Neural cell (in vitro differentiated cells): ENCODE data around the gene CABP2. TPM values are rescaled to one million over a fixed set of nuclear protein-coding genes. Genes with fewer than 3 reads are reported as not detected.

Experiments
- H2AFZ ChIP-seq: fragments of 200-600, 300-800 bp; sonication (generic), shearing (Covaris generic); 2 replicates; pipeline ENCODE4 v1.6.0; 2014; ENCODE audit warnings: low read depth, mild to moderate bottlenecking, antibody characterized with exemption, low read length, moderate library complexity
- H3F3A ChIP-seq: fragments of 200-600 bp; shearing (Covaris generic); 2 replicates; pipeline ENCODE4 v1.6.1; 2016; ENCODE audit warnings: mild to moderate bottlenecking, moderate library complexity, mixed read lengths, antibody characterized with exemption, low read length; ENCODE audit not compliant: insufficient read depth, poor library complexity, severe bottlenecking
- H3K27ac ChIP-seq: fragments of 200-600, 300-800 bp; sonication (generic), shearing (Covaris generic); 2 replicates; pipeline ENCODE4 v1.5.1; 2014; ENCODE audit warnings: mild to moderate bottlenecking, low read length, moderate library complexity
- H3K27me3 ChIP-seq: fragments of 300-800, 200-600 bp; sonication (generic), shearing (Covaris generic); 2 replicates; pipeline ENCODE4 v1.6.0; 2014; ENCODE audit warnings: mild to moderate bottlenecking, low read depth, low read length, moderate library complexity; ENCODE audit not compliant: insufficient read depth
- H3K36me3 ChIP-seq: fragments of 300-800, 200-600 bp; sonication (generic), shearing (Covaris generic); 2 replicates; pipeline ENCODE4 v1.5.1; 2014; ENCODE audit warnings: mild to moderate bottlenecking, antibody characterized with exemption, low read length, moderate library complexity; ENCODE audit not compliant: insufficient read depth
- H3K4me2 ChIP-seq: fragments of 300-800, 200-600 bp; sonication (generic), shearing (Covaris generic); 2 replicates; pipeline ENCODE4 v1.6.0; 2014; ENCODE audit warnings: mild to moderate bottlenecking, low read length
- H3K4me3 ChIP-seq: fragments of 300-800, 200-600 bp; sonication (generic), shearing (Covaris generic); 2 replicates; pipeline ENCODE4 v1.5.1; 2014; ENCODE audit warnings: mild to moderate bottlenecking, low read length, moderate library complexity
- H3K79me2 ChIP-seq: fragments of 200-600 bp; shearing (Covaris generic); replicated peaks from 2 replicates; pipeline ENCODE4 v1.6.0; 2014; ENCODE audit warnings: mild to moderate bottlenecking, low read length, moderate library complexity; ENCODE audit not compliant: insufficient read depth
- H3K9ac ChIP-seq: fragments of 300-800, 200-600 bp; sonication (generic), shearing (Covaris generic); 2 replicates; pipeline ENCODE4 v1.6.1; 2016; ENCODE audit warnings: mild to moderate bottlenecking, low read length, mixed read lengths
- H3K9me2 ChIP-seq: fragments of 200-600 bp; shearing (Covaris generic); 2 replicates; pipeline ENCODE4 v1.6.1; 2016; ENCODE audit warnings: mild to moderate bottlenecking, low read length, mixed read lengths; ENCODE audit not compliant: insufficient read depth
- H3K9me3 ChIP-seq: fragments of 200-600, 300-800 bp; sonication (generic), shearing (Covaris generic); 2 replicates; pipeline ENCODE4 v1.6.1; 2016; ENCODE audit warnings: mild to moderate bottlenecking, mixed run types, low read length, moderate library complexity, mixed read lengths
- H4K20me1 ChIP-seq: fragments of 200-600 bp; shearing (Covaris generic); 2 replicates; pipeline ENCODE4 v1.6.1; 2016; ENCODE audit warnings: mild to moderate bottlenecking, mixed run types; ENCODE audit not compliant: insufficient read depth
- CTCF ChIP-seq: fragments of 450-650 bp; IDR thresholded peaks from 2 replicates; pipeline ENCODE4 v1.5.1; 2014; ENCODE audit warnings: antibody characterized with exemption, mild to moderate bottlenecking, moderate library complexity; ENCODE audit not compliant: poor library complexity, severe bottlenecking
- EP300 ChIP-seq: fragments of 450-650 bp; conservative IDR thresholded peaks from 2 replicates; pipeline ENCODE4 v1.6.1; 2014; ENCODE audit warnings: antibody characterized with exemption, mild to moderate bottlenecking, moderate library complexity; ENCODE audit not compliant: poor library complexity, severe bottlenecking
- EZH2 ChIP-seq: fragments of 200-600, 300-800 bp; shearing (Covaris generic), sonication (generic); IDR thresholded peaks from 2 replicates; pipeline ENCODE4 v1.6.1; 2014; ENCODE audit warnings: antibody characterized with exemption, low read length, borderline replicate concordance, mild to moderate bottlenecking; ENCODE audit not compliant: insufficient read depth, poor library complexity, severe bottlenecking
- MXI1 ChIP-seq: fragments of 450-650 bp; conservative IDR thresholded peaks from 2 replicates; pipeline ENCODE4 v1.6.1; 2014; ENCODE audit warnings: antibody characterized with exemption, mild to moderate bottlenecking; ENCODE audit not compliant: poor library complexity, severe bottlenecking
- POLR2AphosphoS5 ChIP-seq: IDR thresholded peaks from 2 replicates; pipeline ENCODE4 v1.6.1; 2012
- RAD21 ChIP-seq: fragments of 450-650 bp; conservative IDR thresholded peaks from 2 replicates; pipeline ENCODE4 v1.6.1; 2014; ENCODE audit warnings: antibody characterized with exemption, mild to moderate bottlenecking, moderate library complexity
- SMC3 ChIP-seq: fragments of 450-650 bp; conservative IDR thresholded peaks from 2 replicates; pipeline ENCODE4 v1.6.1; 2014; ENCODE audit warnings: antibody characterized with exemption, mild to moderate bottlenecking, moderate library complexity; ENCODE audit not compliant: poor library complexity
- TAF1 ChIP-seq: IDR thresholded peaks from 2 replicates; pipeline ENCODE4 v1.6.1; 2012; ENCODE audit warnings: low read depth
- polyA plus RNA-seq: library from polyadenylated mRNA; depleted of rRNA; stranded (reverse); fragments of >200 nt; gene quantifications from 2 replicates; pipeline ENCODE4 v1.2.3, GENCODE V29; 2014
- TF ChIP-seq, protein P1 (sequence below): IDR thresholded peaks from 2 replicates; pipeline ENCODE4 v1.6.1; 2012; ENCODE audit warnings: borderline replicate concordance

CABP2 gene
- polyA plus RNA-seq, 1 donor from 2014 or later, result not detected

DNA sequence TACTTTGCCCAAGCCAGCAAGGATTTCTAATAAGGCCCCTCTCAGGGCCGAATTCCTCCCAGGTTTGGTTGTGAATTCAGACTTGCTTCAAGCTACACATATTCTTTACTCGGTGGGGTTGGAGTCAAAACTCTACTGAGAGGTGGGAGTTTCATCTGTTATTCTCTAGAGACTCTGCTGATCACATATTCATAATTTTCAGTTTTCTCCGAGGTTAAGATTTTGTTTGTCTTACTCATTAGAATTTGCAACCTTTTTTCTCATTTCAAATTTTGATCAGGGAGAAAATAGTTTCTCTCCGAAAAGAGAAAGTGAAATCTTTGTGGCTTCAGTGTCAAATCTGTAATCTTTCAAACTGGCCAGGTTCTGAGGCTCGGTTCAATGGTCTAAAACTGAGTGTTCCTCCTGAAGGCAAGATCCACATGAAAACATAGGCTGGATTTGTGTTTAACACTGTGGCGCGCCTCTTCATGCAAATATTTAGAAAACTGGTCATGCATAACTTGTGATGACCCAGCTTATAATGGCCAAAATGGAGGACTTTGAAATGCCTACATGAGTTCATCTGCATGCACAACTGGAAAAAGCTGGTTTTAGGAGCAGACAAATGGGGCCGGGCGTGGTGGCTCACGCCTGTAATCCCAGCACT, 38.8 kb upstream of the CABP2 start:
- no peak overlapping the region for H3K4me3 ChIP-seq
- H3K9me2 ChIP-seq, result no peaks in the 10 kb centered on the region
- H3K9me3 ChIP-seq, result no peaks in the 10 kb centered on the region
- no peak overlapping the region for H3K27ac ChIP-seq
- H3K79me2 ChIP-seq, result no peaks in the 10 kb centered on the region
- no peak overlapping the region for H3K9ac ChIP-seq
- no peaks in the 10 kb centered on the region for H3F3A ChIP-seq
- TF ChIP-seq POLR2AphosphoS5 (no peak), RAD21 (no peak), TAF1 (no peak), SMC3 (no peak), EP300 (no peak), EZH2 (no peak)
- no peak overlapping the region for H3K4me2 ChIP-seq
- no peaks in the 10 kb centered on the region for H3K36me3 ChIP-seq
- H3K27me3 ChIP-seq, result no peaks in the 10 kb centered on the region
- H4K20me1 ChIP-seq, result no peaks in the 10 kb centered on the region
- no peak overlapping the region for H2AFZ ChIP-seq

DNA sequence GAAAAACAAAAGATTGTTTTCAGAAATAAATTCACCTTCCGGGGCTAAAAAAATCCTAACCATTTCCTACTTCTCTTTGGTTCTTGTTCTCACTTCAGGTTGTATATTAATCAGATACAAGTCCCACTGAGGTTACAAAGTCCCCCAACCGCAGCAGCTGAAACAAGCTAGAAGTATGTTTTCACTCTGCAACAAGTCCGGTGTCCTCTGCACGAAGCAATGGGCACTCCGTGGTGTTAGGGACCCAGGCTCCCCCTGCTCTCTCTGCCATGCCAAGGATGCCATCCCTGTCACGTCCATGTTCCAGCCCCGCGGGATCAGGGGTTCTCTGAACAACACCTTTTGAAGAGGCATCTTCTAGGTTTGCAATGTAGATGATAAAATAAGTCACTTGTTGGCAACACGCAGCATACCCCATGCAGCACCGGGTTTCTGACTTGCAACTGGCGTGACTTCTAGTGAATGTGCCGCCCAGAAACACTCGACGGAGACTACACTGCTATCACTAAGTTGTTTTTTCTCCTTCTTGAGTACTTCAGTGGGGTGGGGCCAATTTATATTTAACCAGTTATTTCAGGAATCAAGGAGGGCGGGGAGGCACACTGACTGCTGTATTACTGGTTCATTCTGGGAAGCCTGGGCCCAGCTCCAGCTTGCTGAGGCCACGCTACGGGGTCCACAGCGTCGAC, 35.0 kb upstream of the CABP2 start:
- no peaks in the 10 kb centered on the region for H3K9me2 ChIP-seq
- no peaks in the 10 kb centered on the region for H3K79me2 ChIP-seq
- H3K4me3 ChIP-seq, result no peak overlapping the region
- H3F3A ChIP-seq, result no peaks in the 10 kb centered on the region
- no peak overlapping the region for H3K4me2 ChIP-seq
- no peaks in the 10 kb centered on the region for H3K27me3 ChIP-seq
- H2AFZ ChIP-seq, result no peak overlapping the region
- TF ChIP-seq RAD21, result no peak
- TF ChIP-seq EZH2, result no peak
- TF ChIP-seq CTCF, result no peak
- TF ChIP-seq EP300, result no peak
- no peak for TF ChIP-seq POLR2AphosphoS5
- TF ChIP-seq MXI1, result no peak
- no peak for TF ChIP-seq SMC3
- TF ChIP-seq, protein P1, sequence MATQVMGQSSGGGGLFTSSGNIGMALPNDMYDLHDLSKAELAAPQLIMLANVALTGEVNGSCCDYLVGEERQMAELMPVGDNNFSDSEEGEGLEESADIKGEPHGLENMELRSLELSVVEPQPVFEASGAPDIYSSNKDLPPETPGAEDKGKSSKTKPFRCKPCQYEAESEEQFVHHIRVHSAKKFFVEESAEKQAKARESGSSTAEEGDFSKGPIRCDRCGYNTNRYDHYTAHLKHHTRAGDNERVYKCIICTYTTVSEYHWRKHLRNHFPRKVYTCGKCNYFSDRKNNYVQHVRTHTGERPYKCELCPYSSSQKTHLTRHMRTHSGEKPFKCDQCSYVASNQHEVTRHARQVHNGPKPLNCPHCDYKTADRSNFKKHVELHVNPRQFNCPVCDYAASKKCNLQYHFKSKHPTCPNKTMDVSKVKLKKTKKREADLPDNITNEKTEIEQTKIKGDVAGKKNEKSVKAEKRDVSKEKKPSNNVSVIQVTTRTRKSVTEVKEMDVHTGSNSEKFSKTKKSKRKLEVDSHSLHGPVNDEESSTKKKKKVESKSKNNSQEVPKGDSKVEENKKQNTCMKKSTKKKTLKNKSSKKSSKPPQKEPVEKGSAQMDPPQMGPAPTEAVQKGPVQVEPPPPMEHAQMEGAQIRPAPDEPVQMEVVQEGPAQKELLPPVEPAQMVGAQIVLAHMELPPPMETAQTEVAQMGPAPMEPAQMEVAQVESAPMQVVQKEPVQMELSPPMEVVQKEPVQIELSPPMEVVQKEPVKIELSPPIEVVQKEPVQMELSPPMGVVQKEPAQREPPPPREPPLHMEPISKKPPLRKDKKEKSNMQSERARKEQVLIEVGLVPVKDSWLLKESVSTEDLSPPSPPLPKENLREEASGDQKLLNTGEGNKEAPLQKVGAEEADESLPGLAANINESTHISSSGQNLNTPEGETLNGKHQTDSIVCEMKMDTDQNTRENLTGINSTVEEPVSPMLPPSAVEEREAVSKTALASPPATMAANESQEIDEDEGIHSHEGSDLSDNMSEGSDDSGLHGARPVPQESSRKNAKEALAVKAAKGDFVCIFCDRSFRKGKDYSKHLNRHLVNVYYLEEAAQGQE, result no peak
- no peak for TF ChIP-seq TAF1
- no peak overlapping the region for H3K9ac ChIP-seq
- H4K20me1 ChIP-seq, result no peaks in the 10 kb centered on the region
- H3K36me3 ChIP-seq, result no peaks in the 10 kb centered on the region
- no peak overlapping the region for H3K27ac ChIP-seq
- no peaks in the 10 kb centered on the region for H3K9me3 ChIP-seq
